Caki2 (cell line): Measurements from ENCODE around the gene SEMA3C. TPM values are rescaled to one million over a fixed set of nuclear protein-coding genes. Genes with fewer than 3 reads are reported as not detected.

Experiments used
- DNase-seq: peaks from one replicate; pipeline ENCODE4 v3.0.0-alpha.2; 2015; ENCODE audit warnings: low read depth
- in situ Hi-C: cut with HindIII; loops from 2 replicates; pipeline ENCODE4 v1.10.0; 2016; ENCODE audit warnings: low sequenced_read_pairs, low pct_unique_long_range_greater_than_20kb, mixed read lengths
- total RNA-seq: library from RNA; depleted of rRNA; stranded (reverse); fragments of >200 nt; shearing (Covaris generic); gene quantifications from 2 replicates; pipeline ENCODE4 v1.2.3, GENCODE V29; 2014; ENCODE audit warnings: low replicate concordance

Gene SEMA3C
- total RNA-seq, 1 experiment from 2014 or later = 69.8 TPM

DNA sequence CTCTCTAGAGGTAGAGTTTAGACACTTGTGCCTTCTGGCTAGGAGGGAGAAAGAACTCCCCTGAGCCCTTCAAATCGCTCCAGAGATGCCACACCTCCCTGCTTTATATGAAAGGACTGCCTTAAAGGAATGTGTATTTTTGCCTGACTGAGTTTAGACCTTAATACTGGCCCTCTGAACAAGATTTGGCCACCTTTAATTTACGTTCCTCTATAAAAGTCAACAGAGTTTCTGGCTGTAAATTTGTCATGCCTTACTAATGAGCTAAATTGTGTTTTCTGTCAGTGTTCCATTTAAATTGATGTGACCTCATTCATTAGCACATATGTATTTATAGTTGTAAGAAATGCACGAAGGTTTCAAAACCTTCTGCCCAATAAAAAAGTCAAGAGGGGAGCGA lies 48.0 kb downstream of the SEMA3C start:
- in situ Hi-C loops = no loop called here

GRCh38 chr7:80869821-80870751 lies 48.8 kb downstream of the SEMA3C start:
- in situ Hi-C loops = no loop called here
- no peak for DNase-seq

More for the DNA sequence above, 48.0 kb downstream of the SEMA3C start:
- DNase-seq = no peak

DNA sequence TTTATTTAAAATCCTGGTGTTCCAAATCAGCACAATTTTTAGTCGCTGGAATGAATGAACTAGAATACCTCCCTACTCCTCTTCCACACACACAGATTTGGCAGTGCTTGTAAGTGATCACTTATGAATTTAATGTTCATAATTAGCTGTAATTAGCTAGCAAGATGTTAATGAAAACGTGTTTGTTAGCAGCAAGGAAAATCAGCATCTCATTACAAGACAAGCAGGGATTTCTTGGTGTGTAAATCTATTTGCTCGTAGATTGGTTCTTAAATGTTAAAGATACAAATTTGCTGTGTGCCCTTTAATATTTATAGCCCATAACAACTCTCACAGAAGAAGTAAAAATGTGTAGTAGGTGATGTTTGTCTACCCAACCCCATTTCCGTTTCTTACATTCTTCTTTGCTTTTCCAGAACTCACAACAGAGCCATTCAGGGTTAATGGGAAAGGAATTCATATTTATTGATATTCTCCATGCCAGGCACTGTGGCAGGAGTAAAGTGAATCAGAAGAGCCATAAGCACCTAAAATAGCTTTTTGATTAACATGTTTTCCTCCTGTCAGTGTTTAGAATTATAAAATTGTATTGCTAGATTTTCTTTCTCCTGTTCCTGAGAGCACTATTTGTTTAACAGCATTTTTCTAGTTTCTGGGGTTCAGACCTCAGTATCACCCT lies 49.6 kb downstream of the SEMA3C start:
- in situ Hi-C loops = no loop called here
- DNase-seq = no peak

DNA sequence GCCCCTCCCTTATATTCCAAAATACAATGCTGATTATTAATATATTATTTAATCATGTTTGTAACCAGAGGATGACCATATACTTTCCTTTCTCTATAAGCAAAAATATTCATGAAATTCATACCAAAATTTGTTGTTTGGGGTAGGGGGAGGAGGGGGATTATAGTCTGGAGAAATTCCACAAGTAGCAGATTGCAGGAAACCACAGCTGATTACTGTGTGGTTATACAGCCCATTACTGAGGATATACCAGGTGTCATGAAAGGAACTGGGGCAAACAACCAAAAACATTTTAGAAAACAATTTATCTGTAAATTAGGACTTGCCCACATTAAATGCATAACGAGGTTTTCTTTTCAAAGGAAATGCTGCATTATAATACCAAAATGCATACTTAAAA lies 50.3 kb downstream of the SEMA3C start:
- in situ Hi-C loops = no loop called here
- DNase-seq = no peak

- in situ Hi-C loops = no loop called here
- DNase-seq = no peak
Observed at GRCh38 chr7:80860554-80860953, 58.3 kb downstream of the SEMA3C start.

DNA sequence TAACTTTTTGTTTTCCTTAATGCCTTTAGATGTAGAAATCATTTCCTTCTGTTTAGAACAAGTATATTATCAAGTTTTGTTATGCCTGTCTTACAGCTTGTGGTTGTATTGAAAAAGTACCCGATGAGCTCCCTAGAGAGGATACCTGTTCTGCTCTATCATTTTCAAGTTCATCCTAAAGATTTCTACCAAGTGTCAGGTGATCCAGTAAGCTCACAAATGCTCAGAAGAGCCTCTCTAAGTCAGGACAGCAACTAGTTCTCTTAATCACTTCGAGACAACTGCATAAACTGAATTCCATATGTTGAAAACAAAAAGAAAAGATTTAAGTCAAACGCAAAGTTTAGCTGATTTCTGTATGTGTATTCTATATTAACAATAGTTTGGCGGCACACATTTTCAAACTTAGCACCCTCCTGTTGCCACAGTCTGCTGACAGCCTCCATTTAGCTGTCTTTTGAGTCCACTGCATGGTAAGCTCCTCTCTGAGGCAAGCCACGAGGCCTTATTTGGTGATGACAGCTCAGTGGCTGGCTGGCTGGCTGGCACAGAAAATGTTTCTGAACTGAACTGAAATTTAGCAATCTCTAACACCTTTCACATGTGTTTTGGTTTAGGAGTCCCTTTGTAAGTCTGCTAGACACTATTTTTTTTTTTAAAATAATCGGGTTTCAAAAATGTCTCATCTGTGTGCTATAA lies 59.4 kb downstream of the SEMA3C start:
- no peak for DNase-seq
- in situ Hi-C loops = no loop called here

DNA sequence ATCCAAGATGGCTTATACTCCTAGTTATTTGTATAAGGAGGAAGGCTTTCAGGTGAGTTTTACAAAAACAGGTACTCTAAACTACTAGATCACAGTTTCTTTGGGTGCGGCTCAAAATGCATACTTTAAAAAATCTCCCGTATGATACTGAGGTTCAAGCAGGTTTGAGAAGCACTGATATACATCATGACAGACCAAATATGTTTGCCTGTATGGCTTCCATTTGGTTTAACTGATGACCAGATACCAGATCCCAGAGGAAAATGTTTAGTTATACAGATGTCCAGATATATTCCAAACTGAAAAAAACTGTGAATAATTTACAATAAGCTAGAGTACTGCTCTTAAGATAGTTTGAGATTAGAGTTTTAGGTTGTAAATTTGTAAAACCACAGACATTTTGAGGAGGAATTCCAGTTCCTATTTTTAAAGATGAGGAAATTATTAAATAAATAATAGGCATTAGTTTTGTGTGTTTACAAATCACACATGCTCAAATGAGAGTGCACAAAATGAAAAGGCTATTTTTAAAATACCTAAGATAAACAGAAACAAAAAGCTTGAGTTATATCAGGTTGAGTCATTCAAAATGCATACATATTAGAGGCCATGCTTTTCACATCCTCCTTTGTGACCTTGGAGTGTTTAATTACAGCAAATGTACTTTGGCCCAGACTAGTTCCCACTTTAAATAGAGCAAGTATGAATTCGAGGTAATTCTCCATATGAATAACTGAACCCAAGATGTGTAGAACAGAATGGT lies 60.5 kb downstream of the SEMA3C start:
- in situ Hi-C loops = no loop called here
- DNase-seq = no peak

DNA sequence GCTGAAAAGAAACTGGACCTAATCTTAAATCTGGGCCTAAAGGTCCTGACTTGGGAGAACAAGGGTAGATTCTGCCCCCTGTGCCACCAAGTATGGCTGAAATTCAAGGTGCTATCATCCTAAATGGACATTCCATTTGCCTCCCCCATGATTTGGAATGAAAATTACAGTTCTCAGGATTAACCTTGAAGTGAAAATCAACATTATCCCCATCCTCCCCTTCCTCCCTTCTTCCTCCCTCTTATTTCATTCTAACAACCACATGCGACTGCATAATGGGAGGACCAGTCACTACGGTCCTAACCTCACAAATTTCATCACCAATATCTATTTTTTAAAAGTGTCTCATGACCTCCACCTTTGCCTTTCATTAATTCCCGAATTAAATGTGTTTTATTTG lies 62.1 kb downstream of the SEMA3C start:
- in situ Hi-C loops = no loop called here
- no peak for DNase-seq

- peak; percentile 16 for DNase-seq
- in situ Hi-C loops = no loop called here
Observed at GRCh38 chr7:80851896-80852476, 66.9 kb downstream of the SEMA3C start.

- in situ Hi-C loops = no loop called here
- DNase-seq = no peak
Observed at GRCh38 chr7:80848841-80849240, 70.0 kb downstream of the SEMA3C start.

DNA sequence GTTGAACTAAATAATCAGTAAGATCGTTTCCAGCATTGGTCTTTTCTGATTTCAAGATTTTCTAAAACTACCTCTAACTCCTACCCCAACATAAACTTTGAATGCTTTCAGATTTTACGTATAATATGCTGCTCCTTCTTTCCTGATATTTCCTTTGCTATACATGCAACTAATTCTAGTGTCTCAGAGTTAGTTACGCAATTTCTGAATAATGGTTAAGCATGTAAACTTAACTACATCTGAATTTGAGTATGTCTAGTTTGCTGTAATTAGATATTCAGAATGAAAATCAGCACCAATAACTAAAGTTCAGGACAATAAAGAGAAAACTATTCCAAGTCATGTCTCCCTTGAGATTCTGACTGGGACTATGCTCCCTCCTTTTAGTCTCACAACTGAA lies 71.0 kb downstream of the SEMA3C start:
- in situ Hi-C loops = no loop called here
- no peak for DNase-seq

DNA sequence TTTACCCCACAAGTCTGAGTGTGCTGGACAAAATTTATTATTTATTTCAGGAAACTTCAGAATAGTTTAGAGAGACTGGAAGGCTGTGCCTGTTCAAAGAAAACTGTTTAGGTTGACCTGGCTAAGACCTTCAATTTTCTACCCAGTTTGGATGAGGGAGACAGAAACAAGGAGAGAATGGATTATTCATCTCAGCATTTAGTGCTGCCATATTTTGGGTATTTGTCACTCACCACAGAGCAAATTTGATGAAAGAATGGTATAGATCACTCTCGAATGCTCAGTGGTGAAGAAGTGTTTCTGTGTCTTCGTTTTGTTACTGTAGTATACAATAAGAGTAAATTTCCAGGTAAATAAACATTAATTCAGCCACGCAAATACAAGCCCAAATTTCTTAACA lies 71.8 kb downstream of the SEMA3C start:
- in situ Hi-C loops = no loop called here
- no peak for DNase-seq

DNA sequence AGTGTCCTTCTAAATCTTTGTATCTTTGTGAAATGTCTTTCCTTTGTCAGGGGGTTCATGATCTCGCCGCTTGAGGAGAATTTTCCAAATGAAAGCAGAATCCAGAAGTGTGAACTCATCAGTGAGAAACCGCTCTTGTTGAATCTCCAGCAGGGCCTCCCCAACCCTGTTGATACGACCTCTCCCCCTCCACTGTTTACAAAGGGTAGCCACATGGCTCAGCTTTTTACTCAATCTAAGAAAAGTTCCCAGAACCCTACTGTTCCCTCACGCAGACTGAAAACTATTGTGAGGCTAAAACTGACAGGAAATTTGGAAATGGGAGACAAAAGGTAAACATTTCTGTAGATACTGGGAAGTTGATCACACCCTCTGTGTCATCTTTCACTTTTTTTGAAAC lies 73.9 kb downstream of the SEMA3C start:
- in situ Hi-C loops = no loop called here
- DNase-seq = no peak

DNA sequence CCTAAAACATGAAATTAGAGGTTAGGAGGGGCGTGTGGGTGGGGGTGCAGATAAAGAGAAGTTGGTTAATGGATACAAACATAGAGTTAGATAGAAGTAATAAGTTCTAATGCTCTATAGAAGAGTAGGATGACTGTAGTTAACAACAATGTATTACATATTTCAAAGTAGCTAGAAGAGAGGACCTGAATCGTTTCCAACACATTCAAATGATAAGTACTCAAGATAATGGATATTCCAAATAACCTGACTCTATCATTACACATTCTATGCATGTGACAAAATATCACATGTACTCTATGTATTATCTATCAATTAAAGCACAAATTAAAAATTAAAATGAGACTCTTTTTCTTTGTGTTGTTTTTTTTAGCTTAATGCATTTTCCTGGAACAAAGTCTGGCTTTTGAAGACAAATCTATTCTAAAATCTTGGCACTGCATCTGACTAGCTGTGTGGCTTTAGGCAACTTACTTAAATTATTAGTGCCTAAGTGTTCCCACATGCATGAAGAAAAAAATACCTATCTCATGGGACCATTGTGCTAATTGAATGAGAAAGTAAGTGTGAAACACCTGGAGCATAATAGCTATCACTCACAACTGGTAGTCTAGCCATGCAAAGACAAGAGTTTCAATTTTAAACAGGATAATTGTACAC lies 75.7 kb downstream of the SEMA3C start:
- DNase-seq = no peak
- in situ Hi-C loops = no loop called here

DNA sequence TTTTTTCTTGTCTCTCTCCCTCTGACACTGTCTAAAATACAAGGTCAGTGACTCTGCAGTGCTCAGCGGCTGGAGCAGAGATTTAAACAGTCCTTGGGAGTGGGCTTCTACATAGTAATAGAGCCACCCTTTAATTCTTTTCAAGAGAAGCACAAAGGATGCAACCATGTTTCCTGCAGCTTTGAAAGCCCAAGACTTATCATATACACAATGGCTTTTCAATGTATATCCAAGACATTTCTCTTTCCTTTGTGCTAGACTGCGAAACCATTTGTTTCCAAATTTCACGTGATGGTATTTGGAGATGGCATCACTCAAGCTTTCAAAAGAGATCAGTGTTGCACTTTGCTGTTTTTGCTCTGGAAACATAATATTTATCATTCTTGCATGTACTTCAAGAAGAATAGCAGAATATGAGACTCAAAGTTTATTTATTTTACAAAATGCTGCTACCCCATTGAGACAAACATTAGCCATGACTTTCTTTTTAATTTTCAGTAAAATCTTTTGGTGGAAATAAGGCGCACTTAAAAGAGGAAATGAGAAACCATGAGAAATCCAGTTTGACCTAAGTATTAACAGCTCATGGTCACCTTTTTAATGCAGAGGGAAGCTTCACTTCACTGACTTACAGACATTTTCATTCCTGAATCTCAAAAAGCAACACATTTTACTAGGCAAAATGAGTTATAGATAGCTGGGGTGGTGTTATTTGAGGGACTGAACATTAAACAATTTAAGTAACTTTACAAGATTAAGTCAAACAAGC lies 76.6 kb downstream of the SEMA3C start:
- DNase-seq = no peak
- in situ Hi-C loops = no loop called here

DNA sequence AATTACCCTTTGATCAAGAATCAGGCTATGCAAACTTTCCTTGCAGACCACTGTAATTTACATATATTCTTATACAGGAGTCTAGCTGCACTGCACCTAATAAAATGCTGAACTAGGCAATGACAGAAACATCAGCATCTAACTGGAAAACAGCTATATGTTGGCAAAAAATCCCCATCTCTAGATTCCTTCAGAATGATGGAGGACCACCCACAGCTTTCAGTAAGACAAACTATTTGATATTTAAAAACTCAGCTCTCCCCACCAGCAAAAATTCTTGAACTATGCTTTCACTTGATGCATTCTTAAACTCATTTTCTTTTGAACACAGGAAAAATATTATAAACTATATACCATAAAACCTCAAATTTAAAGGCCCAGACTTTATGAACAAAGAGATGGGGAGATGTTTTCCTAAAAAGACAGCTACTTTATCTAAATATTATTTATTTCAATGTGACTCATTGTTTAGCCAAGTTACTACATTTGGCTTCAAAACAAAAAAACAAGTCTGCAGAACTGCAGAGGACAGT lies 77.4 kb downstream of the SEMA3C start:
- no peak for DNase-seq
- in situ Hi-C loops = no loop called here

GRCh38 chr7:80840681-80841080 lies 78.2 kb downstream of the SEMA3C start:
- no peak for DNase-seq
- in situ Hi-C loops = no loop called here
